ENCODE data around the gene SCAMP2.

The SCAMP2 gene

DNA sequence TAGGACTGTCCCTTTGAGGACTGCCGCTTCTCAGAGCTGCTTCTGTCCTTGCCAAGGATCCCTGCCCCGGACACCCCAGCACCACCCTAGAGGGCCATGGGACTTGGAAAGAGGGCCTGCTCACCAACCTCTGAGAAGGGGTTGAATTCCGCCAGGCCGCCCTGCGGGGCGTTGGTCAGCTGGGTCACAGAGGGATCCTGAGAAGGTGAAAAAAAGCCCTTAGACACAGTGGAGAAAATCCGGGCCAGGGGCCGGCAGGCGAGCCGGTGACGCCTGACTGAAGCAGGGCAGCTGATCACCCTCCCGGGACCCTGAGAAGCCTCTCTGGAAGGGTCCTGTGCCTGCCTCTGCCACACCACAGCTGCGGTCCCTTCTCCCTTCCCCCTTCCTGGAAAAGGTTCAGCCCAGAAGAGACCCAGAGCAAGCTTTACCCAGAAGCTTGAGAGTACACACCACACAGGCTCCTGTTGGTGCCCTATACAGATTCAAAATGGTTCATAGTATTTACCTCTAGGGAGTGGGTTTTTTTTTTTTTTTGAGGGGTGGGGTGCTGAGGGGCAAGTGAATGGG, 18.6 kb downstream of the SCAMP2 start:
- no peak overlapping the region for H3K4me3 ChIP-seq (ENCODE audit: low read depth, low read length)
- no peak for DNase-seq (ENCODE audit: low read depth)
- TF ChIP-seq POLR2A (IDR thresholded peaks at IDR 0.05; ENCODE audit: extremely low read depth, insufficient read length) (no peak), MYC (IDR thresholded peaks at IDR 0.05; ENCODE audit: low read depth, low read length) (no peak), CTCF (IDR thresholded peaks at IDR 0.05; ENCODE audit: low read depth, low read length) (no peak)
- TF ChIP-seq, protein P1, sequence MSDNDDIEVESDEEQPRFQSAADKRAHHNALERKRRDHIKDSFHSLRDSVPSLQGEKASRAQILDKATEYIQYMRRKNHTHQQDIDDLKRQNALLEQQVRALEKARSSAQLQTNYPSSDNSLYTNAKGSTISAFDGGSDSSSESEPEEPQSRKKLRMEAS (IDR thresholded peaks at IDR 0.05; ENCODE audit: low read depth, low read length), result no peak

- no peak for DNase-seq (ENCODE audit: low read depth)
- TF ChIP-seq MYC (IDR thresholded peaks at IDR 0.05; ENCODE audit: low read depth, low read length), result no peak
- TF ChIP-seq POLR2A (IDR thresholded peaks at IDR 0.05; ENCODE audit: extremely low read depth, insufficient read length), result no peak
- no peak for TF ChIP-seq CTCF (IDR thresholded peaks at IDR 0.05; ENCODE audit: low read depth, low read length)
- TF ChIP-seq, protein P1 (IDR thresholded peaks at IDR 0.05; ENCODE audit: low read depth, low read length), result no peak
- H3K4me3 ChIP-seq (ENCODE audit: low read depth, low read length), result no peak overlapping the region
Observed at GRCh38 chr15:74851960-74852359, 21.2 kb downstream of the SCAMP2 start.

DNA sequence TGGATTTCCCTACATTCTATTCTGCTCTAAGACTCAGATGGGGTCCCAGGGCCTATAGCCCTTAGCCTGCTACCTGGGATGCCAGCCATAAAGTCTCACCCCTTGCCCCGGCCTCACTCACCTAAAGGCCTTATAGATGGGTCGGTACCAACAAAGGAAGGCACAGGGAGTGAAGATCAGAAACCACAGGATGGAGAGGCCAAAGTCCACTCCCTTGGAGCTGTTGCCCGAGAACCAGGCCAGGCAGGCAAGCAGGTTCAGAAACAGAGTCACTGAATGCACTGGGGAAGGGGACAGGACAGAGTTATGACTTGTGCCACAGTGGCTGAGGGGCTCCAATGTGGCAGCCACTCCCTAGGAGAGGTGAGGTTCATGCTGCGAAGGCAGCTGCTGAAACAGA, 22.8 kb downstream of the SCAMP2 start:
- no peak overlapping the region for H3K4me3 ChIP-seq (ENCODE audit: low read depth, low read length)
- TF ChIP-seq CTCF (IDR thresholded peaks at IDR 0.05; ENCODE audit: low read depth, low read length) (no peak), MYC (IDR thresholded peaks at IDR 0.05; ENCODE audit: low read depth, low read length) (no peak), POLR2A (IDR thresholded peaks at IDR 0.05; ENCODE audit: extremely low read depth, insufficient read length) (no peak)
- TF ChIP-seq, protein P1 (IDR thresholded peaks at IDR 0.05; ENCODE audit: low read depth, low read length), result no peak
- DNase-seq (ENCODE audit: low read depth), result no peak

DNA sequence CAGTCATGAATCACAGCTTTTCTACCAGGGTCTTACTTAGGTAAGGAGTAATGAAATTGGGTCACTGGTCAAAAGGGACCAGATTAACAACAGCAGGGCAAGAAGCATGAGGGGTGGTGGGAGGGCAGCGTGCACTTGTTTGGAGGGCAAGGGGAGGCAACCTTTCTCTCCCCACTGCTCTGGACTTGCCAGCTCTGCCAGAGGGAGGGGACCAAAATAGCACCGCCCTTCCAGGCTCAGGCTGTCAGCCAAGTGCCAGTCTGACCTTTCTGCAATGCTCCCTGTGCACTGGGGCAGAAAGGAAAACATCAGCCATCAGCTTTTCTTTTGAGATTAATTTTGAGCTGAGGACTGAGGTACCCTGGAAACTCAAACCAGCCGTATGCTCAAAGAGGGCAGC, 25.7 kb downstream of the SCAMP2 start:
- TF ChIP-seq CTCF (IDR thresholded peaks at IDR 0.05; ENCODE audit: low read depth, low read length) (no peak), MYC (IDR thresholded peaks at IDR 0.05; ENCODE audit: low read depth, low read length) (no peak), POLR2A (IDR thresholded peaks at IDR 0.05; ENCODE audit: extremely low read depth, insufficient read length) (no peak)
- TF ChIP-seq, protein P1 (IDR thresholded peaks at IDR 0.05; ENCODE audit: low read depth, low read length), result no peak
- no peak for DNase-seq (ENCODE audit: low read depth)
- H3K4me3 ChIP-seq (ENCODE audit: low read depth, low read length), result no peak overlapping the region

DNA sequence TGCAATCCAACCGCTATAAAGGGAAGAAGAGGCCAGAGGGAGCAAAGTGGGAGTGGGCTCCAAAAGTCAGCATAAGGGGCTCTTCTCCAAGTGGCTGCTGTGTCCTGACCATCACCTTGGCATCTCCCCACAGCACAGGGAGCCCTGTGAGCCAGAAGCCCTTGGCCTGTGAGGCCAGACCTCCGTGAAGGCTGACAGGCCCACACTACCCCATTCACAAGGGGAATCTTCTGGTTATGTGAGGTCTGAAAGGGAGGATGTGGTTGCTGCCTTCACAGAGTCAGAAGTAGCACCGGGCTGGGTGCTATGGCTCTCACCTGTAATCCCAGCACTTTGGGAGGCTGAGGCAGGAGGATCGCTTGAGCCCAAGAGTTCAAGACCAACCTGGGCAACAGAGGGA, 27.6 kb downstream of the SCAMP2 start:
- H3K4me3 ChIP-seq (ENCODE audit: low read depth, low read length), result no peak overlapping the region
- TF ChIP-seq CTCF (IDR thresholded peaks at IDR 0.05; ENCODE audit: low read depth, low read length), result no peak
- TF ChIP-seq MYC (IDR thresholded peaks at IDR 0.05; ENCODE audit: low read depth, low read length), result no peak
- no peak for TF ChIP-seq POLR2A (IDR thresholded peaks at IDR 0.05; ENCODE audit: extremely low read depth, insufficient read length)
- TF ChIP-seq, protein P1 (IDR thresholded peaks at IDR 0.05; ENCODE audit: low read depth, low read length), result no peak
- no peak for DNase-seq (ENCODE audit: low read depth)
